GM04503 (cell line): ENCODE data around the gene SOX5.

Source experiments
- DNase-seq: peaks from one replicate; pipeline ENCODE4 v3.0.0-alpha.2; 2012; ENCODE audit warnings: low read depth

The SOX5 gene

GRCh38 chr12:23686095-23686494, 263.4 kb downstream of the SOX5 start:
- DNase-seq: no peak

GRCh38 chr12:23684121-23684520, 265.3 kb downstream of the SOX5 start:
- DNase-seq: no peak

- no peak for DNase-seq
Observed at GRCh38 chr12:23681237-23681636, 268.2 kb downstream of the SOX5 start.

- no peak for DNase-seq
Observed at GRCh38 chr12:23674064-23674463, 275.4 kb downstream of the SOX5 start.

- DNase-seq: no peak
Observed at GRCh38 chr12:23671881-23672280, 277.6 kb downstream of the SOX5 start.

GRCh38 chr12:23670684-23671083, 278.8 kb downstream of the SOX5 start:
- no peak for DNase-seq

- no peak for DNase-seq
Observed at GRCh38 chr12:23669691-23670090, 279.8 kb downstream of the SOX5 start.

- DNase-seq: no peak
Observed at GRCh38 chr12:23666866-23667265, 282.6 kb downstream of the SOX5 start.

GRCh38 chr12:23662966-23663365, 286.5 kb downstream of the SOX5 start:
- DNase-seq: no peak

- no peak for DNase-seq
Observed at GRCh38 chr12:23659131-23659530, 290.3 kb downstream of the SOX5 start.

GRCh38 chr12:23657598-23657997, 291.9 kb downstream of the SOX5 start:
- no peak for DNase-seq

GRCh38 chr12:23655884-23656283, 293.6 kb downstream of the SOX5 start:
- DNase-seq: no peak

GRCh38 chr12:23655112-23655511, 294.4 kb downstream of the SOX5 start:
- DNase-seq: no peak

GRCh38 chr12:23648546-23648945, 300.9 kb downstream of the SOX5 start:
- no peak for DNase-seq

GRCh38 chr12:23640754-23641153, 308.7 kb downstream of the SOX5 start:
- no peak for DNase-seq

GRCh38 chr12:23634344-23634743, 315.1 kb downstream of the SOX5 start:
- DNase-seq: no peak

GRCh38 chr12:23631786-23632377, 317.6 kb downstream of the SOX5 start:
- DNase-seq: no peak

- DNase-seq: no peak
Observed at GRCh38 chr12:23630524-23630923, 318.9 kb downstream of the SOX5 start.

GRCh38 chr12:23628806-23629205, 320.7 kb downstream of the SOX5 start:
- DNase-seq: no peak

- DNase-seq: no peak
Observed at GRCh38 chr12:23626791-23627190, 322.7 kb downstream of the SOX5 start.

- no peak for DNase-seq
Observed at GRCh38 chr12:23621900-23622299, 327.6 kb downstream of the SOX5 start.

- no peak for DNase-seq
Observed at GRCh38 chr12:23618718-23619117, 330.8 kb downstream of the SOX5 start.

- DNase-seq: no peak
Observed at GRCh38 chr12:23617749-23618148, 331.7 kb downstream of the SOX5 start.

- no peak for DNase-seq
Observed at GRCh38 chr12:23614280-23614679, 335.2 kb downstream of the SOX5 start.

- DNase-seq: no peak
Observed at GRCh38 chr12:23611320-23611719, 338.1 kb downstream of the SOX5 start.
